ENCODE measurements around the gene ARID2. TPM values are rescaled to one million over a fixed set of nuclear protein-coding genes. Genes with fewer than 3 reads are reported as not detected.

Gene ARID2
- total and polyA plus RNA-seq, 9 of the 15 experiments (the other 6 are each of a cell fraction or from before 2014, with no cell fraction given) = 13.4 to 41.6 (median 29.4) TPM

DNA sequence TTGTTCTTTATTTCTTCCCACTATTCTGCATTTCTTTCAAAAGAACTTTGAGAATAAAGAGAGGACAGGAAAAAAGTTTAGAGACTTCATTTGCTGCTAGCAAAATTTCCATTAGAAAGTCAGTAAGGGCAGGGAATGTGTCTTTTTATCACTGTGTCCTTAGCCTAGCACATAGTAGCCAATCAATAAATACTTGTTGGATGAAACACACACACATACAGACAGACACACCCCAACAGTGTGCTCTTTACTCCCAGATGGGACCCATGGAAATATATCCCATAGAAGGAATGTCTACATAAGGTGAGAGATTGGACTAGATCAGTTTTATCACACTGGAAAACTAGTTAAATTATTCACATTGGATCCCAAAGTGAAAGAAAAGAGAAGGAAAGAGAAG is 21.1 kb upstream of the ARID2 start (continued):
- no peak for TF ChIP-seq ATF6 (CRISPR knock-in tag; IDR thresholded peaks at IDR 0.05)

- no peak overlapping the region for H3K4me3 ChIP-seq
Measured at GRCh38 chr12:45708901-45709300, 20.6 kb upstream of the ARID2 start.

More at GRCh38 chr12:45708901-45709300, 20.6 kb upstream of the ARID2 start:
- no peaks in the 10 kb centered on the region for H4K20me1 ChIP-seq (replicated peaks; ENCODE audit: control insufficient read depth, insufficient read depth, low read length)
- POLR2A ChIA-PET = interaction anchor here (1.2 kb wide), 1 partner anchor 24 kb away, joined by 3 read pairs; no protein-coding TSS in a partner anchor
- no peaks in the 10 kb centered on the region for H3K27me3 ChIP-seq (ENCODE audit: control insufficient read depth in 2 of 2, insufficient read depth in 2 of 2, low read length in 2 of 2)
- intact Hi-C loops (cut with micrococcal nuclease) = no loop called here
- BruUV-seq (replicated peaks) = no TSS peak
- in situ Hi-C loops (cut with MboI) = no loop called here
- no peaks in the 10 kb centered on the region for H3K9me3 ChIP-seq (replicated peaks; ENCODE audit: control insufficient read depth, insufficient read depth, low read depth, low read length)
- CTCF ChIA-PET (ENCODE audit: low intra/inter-chr PET ratio) = no interaction called here
- no peaks in the 10 kb centered on the region; a peak in 1 of 5 replicates for H3K4me1 ChIP-seq (replicated peaks in 1 of 2; ENCODE audit: control insufficient read depth in 2 of 2, insufficient read depth in 2 of 2, low read length in 2 of 2)
- H3K27ac ChIP-seq (ENCODE audit: extremely low read depth, low read depth, low read length) = no peak overlapping the region
- H3K36me3 ChIP-seq (ENCODE audit: control insufficient read depth, insufficient read depth, low read length) = no peaks in the 10 kb centered on the region
- no peaks in the 10 kb centered on the region for H3K9me1 ChIP-seq (ENCODE audit: control insufficient read depth, insufficient read depth, low read length)
- no peak overlapping the region for H3K9ac ChIP-seq (ENCODE audit: insufficient read depth in 1 of 2, low read depth in 2 of 2, low read length in 2 of 2)
- no peak for TF ChIP-seq ARHGAP35 (IDR thresholded peaks at IDR 0.05; ENCODE audit: partially characterized antibody)
- TF ChIP-seq ZKSCAN8 (CRISPR knock-in tag; IDR thresholded peaks at IDR 0.05) = no peak
- no peak for TF ChIP-seq CEBPZ (IDR thresholded peaks at IDR 0.05; ENCODE audit: borderline replicate concordance, low read depth, low read length)
- no peak for TF ChIP-seq TRIM24 (IDR thresholded peaks at IDR 0.05)
- TF ChIP-seq ELF4 (CRISPR knock-in tag; IDR thresholded peaks at IDR 0.05) = no peak
- TF ChIP-seq PTRF (tag; IDR thresholded peaks at IDR 0.05) = no peak
- TF ChIP-seq MAFK (IDR thresholded peaks at IDR 0.05; ENCODE audit: low read length) = no peak
- TF ChIP-seq, protein P1, sequence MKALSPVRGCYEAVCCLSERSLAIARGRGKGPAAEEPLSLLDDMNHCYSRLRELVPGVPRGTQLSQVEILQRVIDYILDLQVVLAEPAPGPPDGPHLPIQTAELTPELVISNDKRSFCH (CRISPR knock-in tag; IDR thresholded peaks at IDR 0.05) = no peak
- TF ChIP-seq, protein P1 (tag; IDR thresholded peaks at IDR 0.05) = no peak
- no peaks in the 10 kb centered on the region for H3K79me2 ChIP-seq (ENCODE audit: control insufficient read depth, insufficient read depth, low read length)
- FAIRE-seq = no peak
- ATAC-seq = no peak
- 3% methylated on average over 2 of the region's 2 CpGs for WGBS (ENCODE audit: insufficient coverage, low coverage, missing lambda C conversion rate)
- no peak overlapping the region for H2AFZ ChIP-seq (ENCODE audit: low read depth, low read length)
- DNase-seq (ENCODE audit: extremely low read depth in 1 of 4, low spot score in 3 of 4) = no peak
- H3K4me2 ChIP-seq (ENCODE audit: insufficient read depth, low read length) = no peak overlapping the region
